CD8-positive, alpha-beta memory T cell (primary cell): ENCODE results near the gene CADM1. TPM values are rescaled to one million over a fixed set of nuclear protein-coding genes. Genes with fewer than 3 reads are reported as not detected.

ENCODE experiments used
- CTCF ChIA-PET: fragments of 350-600 bp; sonication (Branson Sonifier 250); formaldehyde crosslinking; loops from one replicate; lab custom pipeline; 2021; ENCODE audit warnings: antibody characterized with exemption; lab: Charles Lee
- POLR2A ChIA-PET: fragments of 350-600 bp; sonication (Branson Sonifier 250); formaldehyde crosslinking; loops from one replicate; lab custom pipeline; 2021; ENCODE audit warnings: antibody characterized with exemption; lab: Charles Lee
- DNase-seq, 5 donors: peaks; one replicate each; pipeline versions ENCODE4 v3.0.0 to v3.0.0-alpha.2; 2020 to 2022; ENCODE audit warnings: mixed read lengths in 1 of 5
- H3K27ac ChIP-seq: one replicate; pipeline ENCODE4 v1.7.0; 2013; ENCODE audit warnings: low read depth, mild to moderate bottlenecking, low read length, moderate library complexity
- H3K27me3 ChIP-seq: 2 replicates; pipeline ENCODE4 v1.7.0; 2013; ENCODE audit warnings: low read length, mild to moderate bottlenecking; ENCODE audit not compliant: insufficient read depth, poor library complexity, severe bottlenecking
- H3K36me3 ChIP-seq: 2 replicates; pipeline ENCODE4 v1.7.0; 2013; ENCODE audit warnings: mild to moderate bottlenecking, low read length, moderate library complexity; ENCODE audit not compliant: insufficient read depth
- H3K4me1 ChIP-seq: 2 replicates; pipeline ENCODE4 v1.7.0; 2013; ENCODE audit warnings: mild to moderate bottlenecking, low read length, moderate library complexity; ENCODE audit not compliant: insufficient read depth
- H3K4me3 ChIP-seq: 2 replicates; pipeline ENCODE4 v1.7.0; 2013; ENCODE audit warnings: mild to moderate bottlenecking, low read length
- H3K9me3 ChIP-seq: 2 replicates; pipeline ENCODE4 v1.7.0; 2013; ENCODE audit warnings: mild to moderate bottlenecking, low read length
- H3K27ac Mint-ChIP-seq, 8 donors: one replicate each; pipeline ENCODE4 v1.8.0; 2020 to 2021; ENCODE audit warnings: mixed read lengths in 8 of 8, mild to moderate bottlenecking in 6 of 8, inconsistent platforms in 3 of 8, moderate library complexity in 3 of 8
- H3K27me3 Mint-ChIP-seq, 2 donors: one replicate each; pipeline ENCODE4 v1.8.0; 2020 to 2021; ENCODE audit warnings: mixed read lengths in 2 of 2, mild to moderate bottlenecking in 1 of 2, moderate library complexity in 1 of 2
- H3K36me3 Mint-ChIP-seq, 3 donors: one replicate each; pipeline ENCODE4 v1.8.0; 2020 to 2021; ENCODE audit warnings: mixed read lengths in 3 of 3, inconsistent platforms in 1 of 3, mild to moderate bottlenecking in 1 of 3
- H3K4me1 Mint-ChIP-seq, 3 donors: one replicate each; pipeline ENCODE4 v1.8.0; 2020 to 2021; ENCODE audit warnings: mixed read lengths in 3 of 3, inconsistent platforms in 1 of 3, mild to moderate bottlenecking in 1 of 3
- H3K4me3 Mint-ChIP-seq, 7 donors: one replicate each; pipeline ENCODE4 v1.8.0; 2020 to 2021; ENCODE audit warnings: mixed read lengths in 7 of 7, mild to moderate bottlenecking in 6 of 7, moderate library complexity in 4 of 7, inconsistent platforms in 2 of 7
- H3K9me3 Mint-ChIP-seq, 5 donors: one replicate each; pipeline ENCODE4 v1.8.0; 2020 to 2022; ENCODE audit warnings: mixed read lengths in 5 of 5, mild to moderate bottlenecking in 3 of 5, moderate library complexity in 2 of 5, inconsistent platforms in 1 of 5
- polyA plus RNA-seq: library from polyadenylated mRNA; unstranded; fragments of 300-500 nt; fragmentation: Illumina TruSeq; gene quantifications from one replicate; pipeline ENCODE4 v1.2.3, GENCODE V29; 2021
- total RNA-seq, 2 experiments: library from RNA; stranded (reverse); gene quantifications; one replicate each; pipeline ENCODE4 v1.2.3, GENCODE V29; 2021

The CADM1 gene
- total and polyA plus RNA-seq, 3 experiments from 2014 or later = 0.90 to 2.7 (median 1.1) TPM

DNA sequence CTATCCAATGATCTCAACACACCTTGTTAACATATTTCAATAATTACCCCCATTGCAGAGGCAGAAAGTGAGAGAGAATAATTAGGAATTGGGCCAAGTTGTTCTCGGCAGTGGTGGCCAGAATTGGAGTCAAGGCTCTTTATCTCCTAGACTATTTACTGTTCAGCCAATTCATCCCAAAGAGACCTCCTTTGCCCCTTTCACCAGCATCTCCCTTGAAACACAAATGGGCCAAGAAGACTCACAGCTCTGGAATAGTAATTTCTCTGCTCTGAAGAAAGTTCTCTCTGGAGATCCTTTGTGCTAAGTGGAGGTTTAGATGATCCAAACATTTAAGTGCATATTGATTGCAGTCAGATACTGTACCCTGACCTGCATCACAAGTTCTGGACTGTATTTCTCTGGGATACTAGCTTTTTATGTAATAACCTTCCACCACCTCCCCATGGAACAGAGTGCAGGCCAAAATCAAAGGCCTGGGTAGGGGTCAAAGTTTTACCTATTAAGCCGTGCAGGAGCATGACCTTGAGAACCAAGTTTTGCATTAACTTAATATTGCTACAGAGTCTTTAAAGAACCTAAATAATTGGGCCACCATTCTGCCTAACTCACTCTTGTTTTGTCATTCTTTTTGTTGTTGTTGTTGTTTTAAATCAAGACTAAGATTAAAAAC, 19.6 kb upstream of the CADM1 start:
- no peak for DNase-seq
- Histone ChIP-seq H3K27ac (no peak overlapping the region), H3K36me3 (no peaks in the 10 kb centered on the region), H3K4me3 (no peak overlapping the region), H3K4me1 (no peaks in the 10 kb centered on the region), H3K9me3 (no peaks in the 10 kb centered on the region), H3K27me3 (no peaks in the 10 kb centered on the region)
- no peaks in the 10 kb centered on the region for H3K4me1 Mint-ChIP-seq
- H3K4me3 Mint-ChIP-seq = no peak overlapping the region
- ChIA-PET CTCF (no interaction called here), POLR2A (no interaction called here)
- no peaks in the 10 kb centered on the region for H3K9me3 Mint-ChIP-seq
- H3K27ac Mint-ChIP-seq = no peak overlapping the region
- H3K36me3 Mint-ChIP-seq = no peaks in the 10 kb centered on the region
- H3K27me3 Mint-ChIP-seq = peaks cover 9 to 12% of the 10 kb centered on the region in 2 donors

DNA sequence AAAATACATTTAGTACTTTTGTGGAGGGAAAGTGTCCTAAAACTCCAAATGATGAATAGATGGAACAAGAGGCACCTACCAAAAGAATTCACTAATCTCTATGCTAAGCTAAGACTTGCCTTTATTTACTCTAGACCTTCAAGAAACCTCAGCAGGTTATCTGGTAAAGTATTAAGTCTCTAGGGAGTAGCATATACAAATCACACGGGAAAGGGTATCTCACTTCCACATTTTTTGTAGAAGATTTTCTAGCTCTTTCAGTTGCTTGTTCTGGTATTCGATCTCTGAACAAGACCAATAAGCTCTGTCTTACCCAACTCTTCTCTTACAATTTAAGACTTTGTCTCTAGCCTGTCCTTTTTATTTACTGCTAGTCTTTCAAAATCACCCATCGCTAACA, 18.1 kb upstream of the CADM1 start:
- Mint-ChIP-seq H3K27me3 (peaks cover 12 to 15% of the 10 kb centered on the region in 2 donors), H3K27ac (no peak overlapping the region), H3K4me3 (no peak overlapping the region), H3K36me3 (no peaks in the 10 kb centered on the region), H3K9me3 (no peaks in the 10 kb centered on the region), H3K4me1 (no peaks in the 10 kb centered on the region)
- no peak for DNase-seq
- no peaks in the 10 kb centered on the region for H3K4me1 ChIP-seq
- no peak overlapping the region for H3K27ac ChIP-seq
- H3K27me3 ChIP-seq = no peaks in the 10 kb centered on the region
- H3K36me3 ChIP-seq = no peaks in the 10 kb centered on the region
- H3K9me3 ChIP-seq = no peaks in the 10 kb centered on the region
- ChIA-PET CTCF (no interaction called here), POLR2A (no interaction called here)
- H3K4me3 ChIP-seq = no peak overlapping the region

DNA sequence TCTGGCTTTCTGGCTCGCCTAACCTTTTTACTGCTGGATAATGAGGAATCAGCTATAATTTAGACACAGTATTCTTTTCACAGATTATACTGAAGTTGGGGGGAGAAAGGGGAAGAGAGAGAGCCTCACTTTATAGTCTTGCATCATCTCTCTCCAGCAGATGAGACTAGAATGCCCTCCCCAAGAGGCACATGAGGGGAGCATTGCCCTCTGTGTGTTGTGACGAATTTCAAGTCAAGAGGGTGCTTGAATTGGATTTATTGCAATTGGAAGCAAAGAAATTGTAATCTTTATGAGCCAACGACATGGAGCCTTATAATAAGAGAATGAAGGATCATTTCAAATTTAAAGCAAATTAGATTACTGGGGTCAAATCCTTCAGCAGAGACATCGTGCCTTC, 17.6 kb upstream of the CADM1 start:
- Histone ChIP-seq H3K4me1 (no peaks in the 10 kb centered on the region), H3K4me3 (no peak overlapping the region), H3K36me3 (no peaks in the 10 kb centered on the region), H3K9me3 (no peaks in the 10 kb centered on the region), H3K27me3 (no peaks in the 10 kb centered on the region), H3K27ac (no peak overlapping the region)
- ChIA-PET CTCF (no interaction called here), POLR2A (no interaction called here)
- Mint-ChIP-seq H3K9me3 (no peaks in the 10 kb centered on the region), H3K27me3 (peaks cover 11 to 15% of the 10 kb centered on the region in 2 donors), H3K27ac (no peak overlapping the region), H3K4me3 (no peak overlapping the region), H3K36me3 (no peaks in the 10 kb centered on the region), H3K4me1 (no peaks in the 10 kb centered on the region)
- DNase-seq = no peak

DNA sequence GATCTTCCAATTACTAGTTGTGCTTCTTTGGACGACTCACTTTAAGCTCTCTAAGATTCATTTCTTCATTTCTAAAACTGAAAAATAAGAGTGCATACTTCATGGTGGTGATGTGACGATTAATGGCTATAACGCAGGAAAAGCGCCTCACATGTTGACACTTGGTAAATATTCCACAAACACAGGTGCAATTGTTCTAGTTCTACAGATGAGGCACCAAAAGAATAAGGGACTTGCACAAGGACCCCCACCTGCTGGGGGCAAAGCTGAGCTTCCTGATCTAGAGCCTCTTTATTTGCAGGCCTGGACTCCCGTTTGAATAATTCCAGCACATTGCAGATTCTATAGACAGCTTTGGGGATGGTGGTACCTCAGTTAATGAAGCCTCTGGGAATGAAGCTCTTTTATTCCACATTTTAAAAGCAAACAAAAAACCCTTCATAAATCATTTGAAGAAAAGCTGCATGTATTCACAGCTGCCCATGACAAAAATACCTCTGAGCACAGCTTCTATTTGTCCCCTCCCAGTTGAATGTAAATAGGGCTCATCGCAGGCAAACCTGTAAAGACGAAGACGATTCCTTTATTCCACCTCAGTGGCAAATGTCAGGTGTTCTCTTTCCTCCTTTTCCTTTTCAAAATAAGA, 14.9 kb upstream of the CADM1 start:
- no peak for DNase-seq
- no peak overlapping the region for H3K27ac ChIP-seq
- Mint-ChIP-seq H3K36me3 (no peaks in the 10 kb centered on the region), H3K4me1 (no peaks in the 10 kb centered on the region), H3K9me3 (no peaks in the 10 kb centered on the region), H3K27me3 (peaks cover 14 to 24% of the 10 kb centered on the region in 2 donors), H3K4me3 (no peak overlapping the region), H3K27ac (no peak overlapping the region)
- H3K9me3 ChIP-seq = no peaks in the 10 kb centered on the region
- no peaks in the 10 kb centered on the region for H3K4me1 ChIP-seq
- no peaks in the 10 kb centered on the region for H3K36me3 ChIP-seq
- CTCF ChIA-PET = interaction anchor here (1.4 kb wide), 1 partner anchor 14 kb away, joined by 3 read pairs; the partner anchor contains the start of gene CADM1
- no peak overlapping the region for H3K4me3 ChIP-seq
- POLR2A ChIA-PET = no interaction called here
- no peaks in the 10 kb centered on the region for H3K27me3 ChIP-seq

DNA sequence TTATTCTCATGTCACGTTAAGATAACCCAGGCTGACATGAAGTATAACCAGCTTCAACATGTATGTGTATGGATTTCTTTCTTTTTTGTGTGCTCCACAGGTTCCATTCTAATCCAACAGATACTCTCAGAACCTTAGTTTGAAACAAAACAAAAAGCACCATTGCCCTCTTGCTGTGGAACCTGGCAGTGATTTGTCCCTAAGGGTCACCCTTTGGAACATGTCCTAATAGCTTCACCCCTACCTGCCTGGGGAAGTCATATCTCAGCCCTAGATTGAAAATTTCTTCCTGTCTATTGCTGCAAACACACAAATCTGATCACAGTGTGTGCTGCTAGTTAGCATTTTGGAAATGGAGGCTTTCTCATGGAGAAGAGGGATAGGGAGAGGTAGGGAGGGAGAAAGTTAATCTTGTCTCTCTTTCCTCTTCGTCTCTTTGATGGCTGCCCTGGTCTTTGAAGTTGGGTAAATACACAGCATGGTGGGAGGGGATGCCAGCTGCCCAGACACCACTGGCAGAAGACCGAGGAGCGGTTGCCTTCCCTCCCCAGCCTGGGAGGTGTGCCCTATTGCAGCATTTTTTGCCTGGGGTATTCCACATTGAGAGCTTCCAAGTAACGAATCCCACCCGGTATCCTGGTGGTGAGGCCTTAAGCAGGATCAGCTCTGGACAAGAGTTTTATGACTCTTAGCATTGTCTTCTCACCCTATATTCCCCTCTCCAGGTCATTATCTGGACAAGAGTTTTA, 11.6 kb upstream of the CADM1 start:
- Mint-ChIP-seq H3K9me3 (no peaks in the 10 kb centered on the region), H3K4me3 (no peak overlapping the region), H3K4me1 (no peaks in the 10 kb centered on the region), H3K27ac (no peak overlapping the region), H3K27me3 (peaks cover 10 to 26% of the 10 kb centered on the region in 2 donors), H3K36me3 (no peaks in the 10 kb centered on the region)
- no peaks in the 10 kb centered on the region for H3K4me1 ChIP-seq
- no peak overlapping the region for H3K4me3 ChIP-seq
- POLR2A ChIA-PET = no interaction called here
- DNase-seq = no peak
- H3K27me3 ChIP-seq = no peaks in the 10 kb centered on the region
- H3K27ac ChIP-seq = no peak overlapping the region
- CTCF ChIA-PET = no interaction called here
- H3K9me3 ChIP-seq = no peaks in the 10 kb centered on the region
- H3K36me3 ChIP-seq = no peaks in the 10 kb centered on the region

DNA sequence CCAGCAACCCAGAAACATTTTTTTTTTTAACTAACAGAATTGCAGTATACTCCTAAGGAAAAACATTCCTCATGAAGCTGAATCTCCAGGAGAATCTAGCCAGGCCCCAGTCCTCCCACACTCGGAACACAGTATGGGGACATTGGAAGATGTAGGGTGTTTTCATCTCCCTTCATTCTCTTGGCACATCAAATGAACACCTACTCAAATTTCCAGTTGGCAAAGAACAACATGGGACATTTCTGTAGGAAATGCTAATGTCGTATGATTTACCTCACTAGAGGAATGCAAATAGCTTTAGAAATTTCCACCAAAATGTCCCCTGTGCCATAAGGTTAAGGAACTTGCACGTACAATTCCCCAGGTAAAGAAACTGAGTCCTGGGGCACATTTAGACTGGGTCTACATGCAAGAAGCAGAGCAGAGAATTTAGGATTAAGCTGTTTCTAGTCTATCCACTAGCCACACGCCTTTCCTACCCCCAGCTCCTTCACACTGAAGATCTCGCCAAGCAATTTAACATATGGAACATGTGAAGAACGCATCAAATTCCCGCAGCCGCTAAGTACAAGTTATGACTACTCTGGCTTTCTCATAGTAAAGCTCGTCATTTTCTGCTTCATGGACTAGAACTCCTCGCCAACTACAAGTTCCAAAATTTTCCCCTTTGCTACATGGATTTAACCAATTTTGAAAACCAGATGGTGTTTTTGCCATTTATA, 2.9 kb upstream of the CADM1 start:
- Mint-ChIP-seq H3K4me3 (no peak overlapping the region), H3K27me3 (peaks cover 19 to 41% of the 10 kb centered on the region in 2 donors), H3K27ac (no peak overlapping the region), H3K36me3 (no peaks in the 10 kb centered on the region), H3K4me1 (peaks cover 8 to 18% (median 12%) of the 10 kb centered on the region in 3 donors), H3K9me3 (peaks cover 0 to 6% (median 0%) of the 10 kb centered on the region in 5 donors)
- Histone ChIP-seq H3K36me3 (no peaks in the 10 kb centered on the region), H3K27ac (no peak overlapping the region), H3K9me3 (no peaks in the 10 kb centered on the region), H3K4me3 (no peak overlapping the region), H3K27me3 (peaks cover 8% of the 10 kb centered on the region), H3K4me1 (peaks cover 18% of the 10 kb centered on the region)
- ChIA-PET CTCF (no interaction called here), POLR2A (no interaction called here)
- no peak for DNase-seq

DNA sequence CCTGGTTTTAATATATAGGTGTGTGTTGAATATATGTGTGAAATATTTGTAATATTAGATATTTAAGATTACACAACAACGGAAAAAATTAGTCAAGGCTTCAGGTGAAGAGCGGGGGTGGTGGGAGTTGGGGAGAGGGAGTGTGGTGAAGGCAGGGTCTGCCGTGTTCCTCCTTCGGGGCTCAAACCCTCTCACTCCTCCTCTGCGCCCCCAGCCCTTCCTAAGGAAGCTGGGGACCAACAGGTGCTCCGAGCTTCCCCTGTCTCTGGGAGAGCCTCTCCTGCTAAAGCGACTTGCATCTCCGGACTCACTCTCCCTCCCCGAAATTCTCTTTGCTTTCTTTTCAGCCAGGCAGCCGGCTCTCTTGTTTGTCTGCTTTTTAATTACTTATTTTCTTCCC, 960 bp upstream of the CADM1 start:
- POLR2A ChIA-PET = no interaction called here
- Histone ChIP-seq H3K4me1 (peaks cover 26% of the 10 kb centered on the region), H3K27ac (no peak overlapping the region), H3K27me3 (peaks cover 25% of the 10 kb centered on the region), H3K4me3 (no peak overlapping the region), H3K9me3 (no peaks in the 10 kb centered on the region), H3K36me3 (no peaks in the 10 kb centered on the region)
- H3K4me1 Mint-ChIP-seq = peaks cover 8 to 18% (median 12%) of the 10 kb centered on the region in 3 donors
- peaks cover 0 to 6% (median 0%) of the 10 kb centered on the region in 5 donors for H3K9me3 Mint-ChIP-seq
- DNase-seq = no peak
- peak overlapping the region; percentile 46 to 93 (median 91) for H3K4me3 Mint-ChIP-seq
- peaks cover 19 to 37% of the 10 kb centered on the region in 2 donors for H3K27me3 Mint-ChIP-seq
- no peaks in the 10 kb centered on the region for H3K36me3 Mint-ChIP-seq
- CTCF ChIA-PET = interaction anchor here (1.4 kb wide), 1 partner anchor 14 kb away, joined by 3 read pairs; no protein-coding TSS in a partner anchor
- peak overlapping the region in 6 of 8 donors; percentile 1 to 90 (median 65) for H3K27ac Mint-ChIP-seq
